Astrocyte (in vitro differentiated cells and primary cell): ENCODE data around the gene WDR64.

Experiments used
- EZH2 ChIP-seq: IDR thresholded peaks from 2 replicates; pipeline ENCODE4 v1.6.1; 2012; ENCODE audit warnings: mild to moderate bottlenecking, low read length, inconsistent platforms; ENCODE audit not compliant: insufficient read depth
- TF ChIP-seq, protein P1 (sequence below): IDR thresholded peaks from 2 replicates; pipeline ENCODE4 v1.5.1; 2011; ENCODE audit warnings: low read depth, mild to moderate bottlenecking, inconsistent platforms, low read length, moderate library complexity; ENCODE audit not compliant: insufficient read depth

DNA sequence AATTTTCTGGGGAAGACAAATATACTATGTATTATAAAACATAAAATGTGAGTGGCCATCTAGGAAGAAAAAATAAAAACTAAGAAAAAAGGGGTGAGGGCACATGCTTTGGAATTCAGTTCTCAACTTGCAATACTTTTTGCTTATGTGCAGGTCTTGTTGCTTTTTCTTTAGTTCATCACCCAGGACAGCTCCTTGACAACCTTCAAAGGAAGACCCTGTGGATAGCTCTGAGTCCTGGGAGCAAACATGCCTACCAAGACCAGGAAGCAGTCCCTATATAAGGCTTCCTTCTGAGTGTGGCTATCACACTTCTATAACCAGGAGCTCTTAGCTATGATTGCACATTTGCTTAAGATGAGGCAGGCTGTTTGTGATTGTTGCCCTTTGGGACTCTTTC is 78.0 kb downstream of the WDR64 start:
- TF ChIP-seq, protein P1, sequence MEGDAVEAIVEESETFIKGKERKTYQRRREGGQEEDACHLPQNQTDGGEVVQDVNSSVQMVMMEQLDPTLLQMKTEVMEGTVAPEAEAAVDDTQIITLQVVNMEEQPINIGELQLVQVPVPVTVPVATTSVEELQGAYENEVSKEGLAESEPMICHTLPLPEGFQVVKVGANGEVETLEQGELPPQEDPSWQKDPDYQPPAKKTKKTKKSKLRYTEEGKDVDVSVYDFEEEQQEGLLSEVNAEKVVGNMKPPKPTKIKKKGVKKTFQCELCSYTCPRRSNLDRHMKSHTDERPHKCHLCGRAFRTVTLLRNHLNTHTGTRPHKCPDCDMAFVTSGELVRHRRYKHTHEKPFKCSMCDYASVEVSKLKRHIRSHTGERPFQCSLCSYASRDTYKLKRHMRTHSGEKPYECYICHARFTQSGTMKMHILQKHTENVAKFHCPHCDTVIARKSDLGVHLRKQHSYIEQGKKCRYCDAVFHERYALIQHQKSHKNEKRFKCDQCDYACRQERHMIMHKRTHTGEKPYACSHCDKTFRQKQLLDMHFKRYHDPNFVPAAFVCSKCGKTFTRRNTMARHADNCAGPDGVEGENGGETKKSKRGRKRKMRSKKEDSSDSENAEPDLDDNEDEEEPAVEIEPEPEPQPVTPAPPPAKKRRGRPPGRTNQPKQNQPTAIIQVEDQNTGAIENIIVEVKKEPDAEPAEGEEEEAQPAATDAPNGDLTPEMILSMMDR = no peak
- no peak for TF ChIP-seq EZH2
